Esophagus squamous epithelium (tissue), 5 donors: Measurements from ENCODE around the gene TMEM140. TPM values are rescaled to one million over a fixed set of nuclear protein-coding genes. Genes with fewer than 3 reads are reported as not detected.

Experiments
- DNase-seq: peaks from one replicate; lab custom pipeline; 2025; lab: John Stamatoyannopoulos, UW
- H3K27ac ChIP-seq, 4 donors: fragments of 200-600 bp; sonication (generic); one replicate each; pipeline ENCODE4 v1.5.1; 2016 to 2019; ENCODE audit warnings: mild to moderate bottlenecking in 1 of 4
- H3K27me3 ChIP-seq, 4 donors: fragments of 200-600 bp; sonication (generic); 1 replicate in 3 of 4; 2 replicates in 1 of 4; pipeline versions ENCODE4 v1.5.1 to v1.6.0; 2017 to 2021; ENCODE audit warnings: antibody characterized with exemption in 1 of 4
- H3K36me3 ChIP-seq, 3 donors: fragments of 200-600 bp; sonication (generic); one replicate each; pipeline ENCODE4 v1.5.1; 2016 to 2019
- H3K4me1 ChIP-seq, 3 donors: fragments of 200-600 bp; sonication (generic); one replicate each; pipeline ENCODE4 v1.5.1; 2017 to 2019
- H3K4me3 ChIP-seq, 4 donors: fragments of 200-600 bp; sonication (generic); 1 replicate in 3 of 4; 2 replicates in 1 of 4; pipeline ENCODE4 v1.5.1; 2016 to 2019; ENCODE audit warnings: mild to moderate bottlenecking in 2 of 4, moderate library complexity in 1 of 4
- H3K9me3 ChIP-seq, 3 donors: fragments of 200-600 bp; sonication (generic); one replicate each; pipeline ENCODE4 v1.5.1; 2016 to 2019
- POLR2A ChIP-seq, 4 donors: fragments of 450-650 bp; IDR thresholded peaks; one replicate each; pipeline ENCODE4 v1.6.1; 2017; ENCODE audit warnings: antibody characterized with exemption in 4 of 4, mild to moderate bottlenecking in 4 of 4, moderate library complexity in 3 of 4
- WGBS, 2 donors: methylation state at CpG; one replicate each; pipeline ENCODE4 v1.1.5; 2018; 5-methylcytosine and 5-hydroxymethylcytosine counted together
- intact Hi-C: fragments of 100-400 bp; cut with DNase I; formaldehyde crosslinking; loops from one replicate; pipeline ENCODE4 v1.15.0; 2022
- total RNA-seq, 4 donors: library from RNA; depleted of rRNA; stranded (reverse); fragments of >200 nt; gene quantifications; one replicate each; pipeline ENCODE4 v1.1.0, GENCODE V29; 2016
- TF ChIP-seq, protein P1 (sequence below), 6 experiments: fragments of 450-650 bp in 4 of 6; fragments of 200-600 bp in 2 of 6; sonication (generic) in 2 of 6; IDR thresholded peaks; one replicate each; pipeline ENCODE4 v1.5.1; 2016 to 2019; ENCODE audit warnings: antibody characterized with exemption in 6 of 6, mild to moderate bottlenecking in 4 of 6, moderate library complexity in 4 of 6
- donor health status: DM: yes; HTN: yes; CAD: no.

Gene TMEM140
- total RNA-seq, 4 donors from 2014 or later: 0.57 to 9.5 (median 5.2) TPM

DNA sequence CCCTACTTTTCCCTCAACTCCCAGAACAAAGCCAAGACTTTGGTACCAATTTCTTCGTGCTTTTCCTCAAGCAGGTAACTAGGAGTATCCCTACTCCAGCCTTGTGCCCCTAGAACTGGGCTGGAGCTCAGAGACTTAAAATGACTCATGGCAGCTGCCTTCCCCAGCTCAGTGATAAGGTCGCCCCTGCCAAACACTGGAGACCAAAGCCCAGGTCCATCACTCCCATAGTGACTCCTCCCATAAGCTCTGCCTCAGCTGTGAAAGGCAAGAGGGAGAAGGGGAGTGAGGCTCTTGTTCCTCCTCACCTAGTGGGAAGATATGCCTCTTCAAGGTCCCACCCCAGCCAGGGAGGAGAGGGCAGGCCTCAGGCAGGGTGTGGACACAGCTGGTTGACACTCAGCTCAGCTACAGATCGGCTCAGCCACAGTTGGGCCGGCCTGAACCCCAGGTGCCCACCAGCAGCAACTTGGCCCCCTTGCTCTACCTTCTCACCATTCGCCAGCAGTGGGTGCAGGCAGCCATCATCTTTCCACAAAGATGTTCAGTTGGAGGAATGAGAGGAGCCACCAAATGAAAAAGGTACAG is 36.5 kb downstream of the TMEM140 start:
- Histone ChIP-seq H3K27ac (no peak overlapping the region), H3K27me3 (no peaks in the 10 kb centered on the region), H3K36me3 (peaks cover 41 to 88% (median 53%) of the 10 kb centered on the region in 3 donors), H3K4me1 (peaks cover 0 to 14% (median 8%) of the 10 kb centered on the region in 3 donors), H3K4me3 (no peak overlapping the region), H3K9me3 (peaks cover 0 to 34% (median 21%) of the 10 kb centered on the region in 3 donors)
- intact Hi-C loops: no loop called here
- WGBS, 2 donors: 94 to 97% methylated on average over 3 to 4 of the region's 5 CpGs
- DNase-seq: no peak
- TF ChIP-seq, protein P1, sequence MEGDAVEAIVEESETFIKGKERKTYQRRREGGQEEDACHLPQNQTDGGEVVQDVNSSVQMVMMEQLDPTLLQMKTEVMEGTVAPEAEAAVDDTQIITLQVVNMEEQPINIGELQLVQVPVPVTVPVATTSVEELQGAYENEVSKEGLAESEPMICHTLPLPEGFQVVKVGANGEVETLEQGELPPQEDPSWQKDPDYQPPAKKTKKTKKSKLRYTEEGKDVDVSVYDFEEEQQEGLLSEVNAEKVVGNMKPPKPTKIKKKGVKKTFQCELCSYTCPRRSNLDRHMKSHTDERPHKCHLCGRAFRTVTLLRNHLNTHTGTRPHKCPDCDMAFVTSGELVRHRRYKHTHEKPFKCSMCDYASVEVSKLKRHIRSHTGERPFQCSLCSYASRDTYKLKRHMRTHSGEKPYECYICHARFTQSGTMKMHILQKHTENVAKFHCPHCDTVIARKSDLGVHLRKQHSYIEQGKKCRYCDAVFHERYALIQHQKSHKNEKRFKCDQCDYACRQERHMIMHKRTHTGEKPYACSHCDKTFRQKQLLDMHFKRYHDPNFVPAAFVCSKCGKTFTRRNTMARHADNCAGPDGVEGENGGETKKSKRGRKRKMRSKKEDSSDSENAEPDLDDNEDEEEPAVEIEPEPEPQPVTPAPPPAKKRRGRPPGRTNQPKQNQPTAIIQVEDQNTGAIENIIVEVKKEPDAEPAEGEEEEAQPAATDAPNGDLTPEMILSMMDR (IDR thresholded peaks at IDR 0.05): no peak
- no peak for TF ChIP-seq POLR2A (IDR thresholded peaks at IDR 0.05)

DNA sequence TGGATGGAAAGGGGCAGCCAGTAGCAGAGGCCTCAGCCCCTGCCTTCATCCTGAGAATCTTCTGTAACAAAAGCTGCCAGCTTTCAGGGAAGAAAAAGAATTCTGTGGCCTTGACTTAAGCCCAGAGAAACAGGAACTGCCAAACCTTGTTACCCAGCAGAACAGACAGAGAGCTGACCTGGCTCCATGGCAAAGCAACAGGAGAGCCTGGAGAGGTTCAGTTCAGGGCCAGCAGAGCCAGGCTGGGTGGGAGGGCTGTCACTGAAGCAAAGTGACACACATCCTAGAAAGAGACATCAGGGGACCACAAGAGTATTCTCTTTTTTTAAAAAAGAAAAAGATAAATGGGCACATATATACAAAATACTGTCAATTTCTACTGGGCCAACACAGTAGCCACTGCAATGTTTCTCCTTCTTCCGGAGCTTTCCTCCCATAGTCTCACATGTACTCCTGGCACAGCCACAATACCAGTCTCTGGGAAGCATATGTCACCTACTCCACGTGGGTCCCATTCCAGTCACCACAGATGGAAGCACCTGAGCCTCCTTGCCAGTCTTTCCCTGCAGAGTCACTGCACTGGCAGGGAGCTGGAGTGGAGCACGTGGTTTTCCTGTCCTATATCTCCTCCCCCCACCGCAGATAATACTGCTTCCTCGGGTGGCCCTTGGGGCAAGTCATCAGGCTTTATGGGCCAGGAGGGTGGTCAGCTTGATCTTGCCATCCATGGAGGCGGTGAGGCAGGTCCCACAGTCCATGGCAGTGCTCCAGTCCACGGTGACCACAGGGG is 37.8 kb downstream of the TMEM140 start:
- 74 to 83% methylated on average over 4 to 7 of the region's 7 CpGs for WGBS, 2 donors
- Histone ChIP-seq H3K27me3 (no peaks in the 10 kb centered on the region), H3K4me1 (peaks cover 0 to 23% (median 4%) of the 10 kb centered on the region in 3 donors), H3K4me3 (no peak overlapping the region), H3K27ac (no peak overlapping the region), H3K9me3 (peaks cover 0 to 23% (median 21%) of the 10 kb centered on the region in 3 donors), H3K36me3 (peaks cover 41 to 100% (median 53%) of the 10 kb centered on the region in 3 donors)
- no peak for DNase-seq
- TF ChIP-seq, protein P1 (IDR thresholded peaks at IDR 0.05): no peak
- TF ChIP-seq POLR2A (IDR thresholded peaks at IDR 0.05): no peak
- intact Hi-C loops: no loop called here

DNA sequence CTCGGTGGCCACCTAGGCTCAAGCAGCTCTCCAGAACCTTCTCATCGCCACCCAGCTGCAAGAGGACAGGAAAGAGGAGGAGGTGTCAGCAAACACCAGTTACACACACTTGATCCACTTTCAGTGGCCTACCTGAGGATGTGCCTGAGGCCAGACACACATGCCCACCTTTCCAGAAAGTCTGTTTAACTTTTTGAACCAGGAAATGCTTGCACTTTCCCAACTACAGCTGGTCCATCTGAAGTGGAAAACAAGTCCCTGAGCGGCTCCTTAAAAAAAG is 38.3 kb downstream of the TMEM140 start:
- TF ChIP-seq, protein P1 (IDR thresholded peaks at IDR 0.05): no peak
- no peak for TF ChIP-seq POLR2A (IDR thresholded peaks at IDR 0.05)
- H3K4me3 ChIP-seq: no peak overlapping the region
- H3K27ac ChIP-seq: no peak overlapping the region
- DNase-seq: no peak
- WGBS, 2 donors: 69 to 89% methylated on average over 2 to 3 of the region's 3 CpGs
- no peaks in the 10 kb centered on the region for H3K27me3 ChIP-seq
- H3K4me1 ChIP-seq: peaks cover 3 to 28% (median 4%) of the 10 kb centered on the region in 3 donors
- intact Hi-C loops: no loop called here
- peaks cover 0 to 18% (median 16%) of the 10 kb centered on the region in 3 donors for H3K9me3 ChIP-seq
- peaks cover 41 to 100% (median 53%) of the 10 kb centered on the region in 3 donors for H3K36me3 ChIP-seq

DNA sequence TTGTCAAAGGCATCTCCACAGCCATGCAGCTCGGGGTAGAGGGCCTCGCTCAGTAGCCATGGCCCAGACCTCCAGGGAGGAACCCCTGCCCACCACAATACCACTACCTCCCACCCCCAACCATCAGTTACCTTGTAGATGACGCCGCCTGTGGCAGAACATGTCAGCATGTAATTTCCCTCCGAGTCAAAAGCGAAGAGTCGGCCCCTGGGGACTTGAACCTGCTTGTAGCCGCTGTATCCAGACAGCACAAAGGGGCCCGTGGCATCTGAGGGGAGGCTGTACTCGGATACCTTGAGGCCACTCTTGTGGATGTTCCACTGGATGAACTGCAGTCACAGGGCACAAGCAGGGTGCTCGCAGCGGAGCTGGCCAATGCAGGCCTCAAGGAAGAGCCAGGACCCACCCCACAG is 39.0 kb downstream of the TMEM140 start:
- WGBS, 2 donors: 50 to 100% methylated on average over 2 of the region's 12 CpGs
- no peaks in the 10 kb centered on the region for H3K27me3 ChIP-seq

More for the DNA sequence above, 39.0 kb downstream of the TMEM140 start:
- intact Hi-C loops: no loop called here
- Histone ChIP-seq H3K4me1 (peaks cover 3 to 33% (median 8%) of the 10 kb centered on the region in 3 donors), H3K36me3 (peaks cover 38 to 100% (median 53%) of the 10 kb centered on the region in 3 donors), H3K27ac (no peak overlapping the region), H3K9me3 (peaks cover 0 to 11% (median 9%) of the 10 kb centered on the region in 3 donors), H3K4me3 (no peak overlapping the region)
- TF ChIP-seq POLR2A (IDR thresholded peaks at IDR 0.05): no peak
- TF ChIP-seq, protein P1 (IDR thresholded peaks at IDR 0.05): no peak
- no peak for DNase-seq
